HG02610 (cell line): Measurements from ENCODE around the gene NEK5.

Source experiments
- ATAC-seq: cut with Tn5 transposase; IDR thresholded peaks from one replicate; pipeline ENCODE4 v1.9.1; 2021; ENCODE audit warnings: mild to moderate bottlenecking, moderate library complexity; ENCODE audit not compliant: unreplicated experiment

Gene NEK5

DNA sequence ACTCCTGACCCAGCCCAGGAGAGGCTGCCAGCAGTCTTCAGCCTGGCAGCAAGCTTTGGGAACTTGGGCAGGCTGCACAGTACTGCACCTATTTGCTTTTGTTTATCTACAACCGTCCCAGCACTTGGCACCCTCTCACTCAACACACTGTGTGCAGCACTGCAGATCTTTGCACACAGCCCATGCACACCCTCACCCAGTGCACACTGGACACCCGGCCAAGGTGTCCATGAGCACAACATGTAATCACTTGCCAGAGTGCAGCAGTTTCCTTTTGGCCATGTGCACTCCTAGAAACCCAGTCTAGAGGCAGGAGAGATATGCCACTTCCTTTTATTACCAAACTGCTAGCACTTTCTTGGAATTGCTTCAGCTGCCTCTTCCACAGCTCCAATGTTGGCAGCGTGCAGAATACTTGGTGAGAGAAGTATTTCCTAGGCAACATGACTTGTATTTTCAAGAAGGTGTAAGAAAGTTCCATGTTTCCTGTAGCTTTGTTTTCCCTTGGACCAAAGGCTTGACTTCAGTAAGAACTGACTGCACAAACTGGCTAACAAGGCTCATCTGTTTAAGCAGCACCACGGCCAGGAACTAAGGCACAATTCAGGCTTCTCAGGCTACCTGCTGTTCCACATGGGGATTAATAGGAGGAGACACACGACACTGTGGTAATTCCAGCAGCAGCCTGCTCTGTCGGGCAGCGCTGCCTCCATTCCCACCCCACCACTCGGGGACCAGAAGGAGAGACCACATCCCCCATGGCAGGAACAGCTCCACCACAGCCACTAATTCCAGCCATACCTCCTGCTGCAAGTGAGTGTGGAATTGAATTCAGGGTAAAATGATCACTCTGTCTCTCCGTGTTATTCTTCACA lies 133.0 kb downstream of the NEK5 start:
- ATAC-seq = no peak

DNA sequence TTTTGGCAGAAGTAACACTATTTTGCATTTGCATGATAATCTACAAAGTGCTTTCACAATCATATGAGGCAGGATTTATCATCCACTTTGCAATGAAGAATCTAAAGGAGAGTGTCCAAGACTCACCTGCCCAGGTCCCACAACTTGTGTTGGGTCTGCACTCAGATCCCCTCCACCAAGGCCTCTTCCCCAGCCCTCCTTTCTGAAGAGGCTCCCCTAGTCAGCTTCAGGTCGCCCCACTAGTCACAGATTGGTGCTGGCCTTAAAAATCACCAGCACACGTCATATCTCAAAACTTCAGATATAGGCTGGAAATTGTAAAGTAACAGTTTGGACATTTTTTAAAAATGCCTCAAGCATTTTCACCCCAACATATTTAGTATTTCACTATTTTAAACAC lies 135.2 kb downstream of the NEK5 start:
- ATAC-seq = no peak

DNA sequence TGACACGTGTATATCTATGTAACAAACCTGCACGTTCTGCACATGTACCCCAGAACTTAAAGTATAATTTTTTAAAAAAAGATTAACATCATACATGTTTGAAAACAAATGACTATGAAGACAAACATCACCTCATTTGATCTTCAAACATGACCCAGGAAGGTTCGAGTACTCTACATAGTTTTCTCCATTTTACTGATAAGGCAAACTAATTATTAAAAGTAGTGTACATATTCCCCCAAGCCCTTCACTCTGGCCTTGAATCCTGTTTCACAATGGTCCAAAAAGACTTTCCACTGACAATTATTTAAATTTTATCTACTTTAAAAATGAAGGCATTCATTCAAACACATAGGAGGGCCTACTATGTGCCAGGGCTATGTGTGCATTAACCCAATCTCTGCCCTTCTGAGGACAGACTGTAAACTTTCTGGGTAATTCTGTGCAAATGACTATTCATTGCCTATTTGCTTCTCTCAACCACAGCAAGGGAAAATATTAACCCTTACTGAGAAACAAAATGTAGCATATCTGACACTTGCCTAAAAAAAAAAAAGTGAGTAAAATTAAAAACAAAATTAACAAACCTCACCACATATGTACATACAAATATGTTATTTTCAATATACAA lies 139.8 kb downstream of the NEK5 start:
- no peak for ATAC-seq
